Measurements from ENCODE around the gene RETREG2. TPM values are rescaled to one million over a fixed set of nuclear protein-coding genes. Genes with fewer than 3 reads are reported as not detected.

The RETREG2 gene
- total RNA-seq, 1 experiment from 2014 or later: 46.7 TPM

DNA sequence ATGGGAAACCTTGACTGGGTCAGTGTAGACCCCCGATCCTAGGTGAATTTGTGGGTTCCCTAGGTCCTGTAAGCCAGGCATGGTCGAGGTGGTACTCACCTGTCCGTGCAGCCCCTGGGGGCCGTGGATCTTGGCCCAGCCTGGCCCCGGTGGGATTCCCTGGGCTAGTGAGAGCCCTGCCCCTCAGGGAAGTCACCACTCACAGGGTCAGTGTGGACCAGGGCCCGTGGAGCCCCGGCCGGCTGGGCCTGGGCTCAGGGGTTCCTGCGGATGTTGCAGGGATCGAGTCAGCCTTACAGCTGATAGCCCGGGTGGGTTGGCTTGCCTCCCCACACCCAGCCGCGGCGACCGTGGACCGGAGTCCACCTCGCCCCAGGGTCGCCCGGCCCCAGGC is 50.8 kb downstream of the RETREG2 start:
- Histone ChIP-seq H3K4ac (ENCODE audit: low read depth, low read length) (no peak overlapping the region), H4K91ac (ENCODE audit: insufficient read length, low read depth, low read length) (no peak overlapping the region), H2BK15ac (ENCODE audit: low read depth, low read length) (no peak overlapping the region), H3K18ac (ENCODE audit: insufficient read length, low read depth, low read length) (no peak overlapping the region), H4K8ac (replicated peaks; ENCODE audit: insufficient read length, low read depth, low read length) (no peak overlapping the region), H3K9me3 (ENCODE audit: control insufficient read depth, low read depth, low read length) (no peaks in the 10 kb centered on the region), H2BK5ac (ENCODE audit: insufficient read length, low read length) (no peak overlapping the region), H3K79me1 (ENCODE audit: insufficient read depth, low read depth, low read length, poor library complexity, severe bottlenecking) (no peaks in the 10 kb centered on the region), H4K20me1 (ENCODE audit: control insufficient read depth, insufficient read depth, insufficient read length) (no peaks in the 10 kb centered on the region), H3K4me2 (ENCODE audit: insufficient read depth, insufficient read length, low read length) (peak overlapping the region; percentile 65), H3K9ac (ENCODE audit: extremely low read depth, insufficient read length, low read length) (peak overlapping the region; percentile 74), H3K27ac (ENCODE audit: insufficient read length, low read depth, low read length) (no peak overlapping the region), H2BK12ac (ENCODE audit: insufficient read length, low read depth, low read length) (no peak overlapping the region), H3T11ph (ENCODE audit: low read length) (no peak overlapping the region), H3K23ac (ENCODE audit: insufficient read length, low read depth, low read length) (no peak overlapping the region), H2BK20ac (ENCODE audit: low read depth, low read length, poor library complexity, severe bottlenecking) (no peak overlapping the region), H3K4me1 (ENCODE audit: insufficient read depth, low read length) (no peaks in the 10 kb centered on the region), H3K56ac (ENCODE audit: insufficient read length, low read depth, low read length) (no peak overlapping the region), H3K27me3 (ENCODE audit: insufficient read depth, low read length) (no peaks in the 10 kb centered on the region), H3K23me2 (ENCODE audit: insufficient read length, low read depth, low read length, poor library complexity, severe bottlenecking) (no peaks in the 10 kb centered on the region), H4K5ac (ENCODE audit: insufficient read length, low read depth, low read length) (no peak overlapping the region), H3K14ac (ENCODE audit: insufficient read depth, low read length) (no peak overlapping the region; the same call in 1 of the 2 replicates), H2AFZ (ENCODE audit: low read length) (no peak overlapping the region), H2BK120ac (ENCODE audit: low read depth, low read length, poor library complexity, severe bottlenecking) (no peak overlapping the region), H2AK5ac (ENCODE audit: insufficient read length, low read length) (no peak overlapping the region), H3K79me2 (ENCODE audit: insufficient read depth, low read length) (0 out of 2 replicates have a peak, but pooled peaks cover 2% of the 10 kb centered on the region)
- TF ChIP-seq, protein P1, sequence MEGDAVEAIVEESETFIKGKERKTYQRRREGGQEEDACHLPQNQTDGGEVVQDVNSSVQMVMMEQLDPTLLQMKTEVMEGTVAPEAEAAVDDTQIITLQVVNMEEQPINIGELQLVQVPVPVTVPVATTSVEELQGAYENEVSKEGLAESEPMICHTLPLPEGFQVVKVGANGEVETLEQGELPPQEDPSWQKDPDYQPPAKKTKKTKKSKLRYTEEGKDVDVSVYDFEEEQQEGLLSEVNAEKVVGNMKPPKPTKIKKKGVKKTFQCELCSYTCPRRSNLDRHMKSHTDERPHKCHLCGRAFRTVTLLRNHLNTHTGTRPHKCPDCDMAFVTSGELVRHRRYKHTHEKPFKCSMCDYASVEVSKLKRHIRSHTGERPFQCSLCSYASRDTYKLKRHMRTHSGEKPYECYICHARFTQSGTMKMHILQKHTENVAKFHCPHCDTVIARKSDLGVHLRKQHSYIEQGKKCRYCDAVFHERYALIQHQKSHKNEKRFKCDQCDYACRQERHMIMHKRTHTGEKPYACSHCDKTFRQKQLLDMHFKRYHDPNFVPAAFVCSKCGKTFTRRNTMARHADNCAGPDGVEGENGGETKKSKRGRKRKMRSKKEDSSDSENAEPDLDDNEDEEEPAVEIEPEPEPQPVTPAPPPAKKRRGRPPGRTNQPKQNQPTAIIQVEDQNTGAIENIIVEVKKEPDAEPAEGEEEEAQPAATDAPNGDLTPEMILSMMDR (conservative IDR thresholded peaks at IDR 0.05): no peak
- no peak for DNase-seq
- peaks cover 11% of the 10 kb centered on the region in 2 experiments for H3K4me1 Mint-ChIP-seq
- H3K4me3 Mint-ChIP-seq: peak overlapping the region; percentile 81 to 99
- no CpG with 5 or more reads among the region's 19 CpGs for WGBS (ENCODE audit: extremely low coverage, insufficient read length, low lambda C conversion rate)
- H3K27ac Mint-ChIP-seq: peak overlapping the region in 1 of 3 experiments; percentile 40; a peak in 1 of 7 replicates
- H3K36me3 Mint-ChIP-seq (ENCODE audit: insufficient read depth in 1 of 3, low read depth in 3 of 3): peaks cover 22 to 54% (median 48%) of the 10 kb centered on the region in 3 experiments
- no peaks in the 10 kb centered on the region; a peak in 1 of 5 replicates for H3K9me3 Mint-ChIP-seq
- H3K27me3 Mint-ChIP-seq (ENCODE audit: low read depth): no peaks in the 10 kb centered on the region
